ENCODE measurements around the gene THADA.
"Not testable (repeated sequence)": the region's sequence is repeated elsewhere in the genome, so short reads cannot be mapped to it uniquely, and the experiment has no call there.

THADA gene

DNA sequence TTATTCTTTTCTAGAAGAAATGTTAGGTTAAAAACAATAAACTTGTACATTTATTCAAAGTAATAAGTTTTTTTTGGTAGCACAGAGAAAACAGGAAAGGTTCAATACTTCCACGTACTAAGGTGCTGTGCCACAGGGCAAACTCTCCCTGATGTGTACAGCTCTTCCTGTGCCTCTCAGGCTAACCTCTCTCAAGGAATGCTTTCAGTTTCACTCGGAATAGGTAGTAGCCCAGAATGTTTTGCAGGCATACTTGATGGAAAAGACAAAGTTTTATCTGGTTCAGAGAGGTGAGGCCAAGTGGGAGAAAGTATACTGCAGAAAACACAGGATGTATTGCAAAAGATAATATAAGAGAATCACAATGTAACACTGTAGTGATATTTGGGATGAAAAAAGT, 198.4 kb downstream of the THADA start:
- FAIRE-seq, result no peak
- DNase-seq (ENCODE audit: insufficient read length, low spot score), result no peak

DNA sequence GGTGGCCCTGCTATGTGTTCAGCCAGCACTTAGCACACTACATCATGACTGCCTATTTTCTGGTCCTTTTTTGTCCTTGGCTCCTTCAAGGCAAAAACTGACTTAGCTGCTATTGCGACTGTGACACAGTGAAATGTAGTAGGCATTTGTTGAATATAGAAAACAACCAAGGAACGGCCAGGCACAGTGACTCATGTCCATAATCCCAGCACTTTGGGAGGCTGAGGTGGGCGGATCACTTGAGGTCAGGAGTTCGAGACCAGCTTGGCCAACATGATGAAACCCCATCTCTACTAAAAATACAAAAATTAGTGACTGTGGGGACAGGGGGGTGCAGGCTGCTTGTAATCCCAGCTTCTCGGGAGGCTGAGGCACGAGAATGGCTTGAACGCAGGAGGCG, 199.5 kb downstream of the THADA start:
- FAIRE-seq; DNase-seq (ENCODE audit: insufficient read length, low spot score): not testable (repeated sequence)

DNA sequence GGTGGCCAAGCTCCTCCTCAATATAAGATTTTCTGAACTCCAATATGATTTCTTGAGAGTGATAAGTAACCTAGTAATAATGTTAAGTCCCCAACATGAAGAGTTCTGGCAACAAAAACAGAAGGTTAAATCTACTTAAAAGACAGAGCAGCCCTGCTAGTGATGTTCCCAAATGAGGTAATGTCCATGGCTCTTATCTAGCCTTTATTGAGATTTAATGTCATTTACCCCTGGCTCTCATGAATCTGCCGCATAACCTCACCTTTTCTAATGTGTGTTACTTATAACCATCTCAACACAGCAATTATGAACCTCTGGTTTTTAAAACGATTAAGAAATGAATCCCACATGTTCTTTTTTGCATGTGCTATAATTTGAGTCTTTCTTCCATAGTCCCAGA, 201.9 kb downstream of the THADA start:
- no peak for FAIRE-seq
- no peak for DNase-seq (ENCODE audit: insufficient read length, low spot score)

DNA sequence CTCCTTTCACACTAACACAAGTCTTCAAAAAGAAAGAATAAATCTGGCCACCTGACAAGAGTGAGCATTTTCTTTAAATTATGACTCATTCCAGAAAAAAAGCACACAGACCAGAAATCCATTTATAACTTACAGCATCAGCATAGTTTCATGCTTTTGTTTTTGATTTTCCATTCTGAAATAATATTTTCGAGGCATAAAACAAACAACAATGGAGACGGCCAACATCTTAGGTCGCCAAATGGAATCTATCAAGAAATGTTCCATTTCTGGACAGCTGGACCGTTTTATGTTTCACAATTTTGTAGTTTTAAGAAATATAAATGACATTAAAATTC, 204.0 kb downstream of the THADA start:
- no peak for FAIRE-seq
- DNase-seq (ENCODE audit: insufficient read length, low spot score), result no peak

DNA sequence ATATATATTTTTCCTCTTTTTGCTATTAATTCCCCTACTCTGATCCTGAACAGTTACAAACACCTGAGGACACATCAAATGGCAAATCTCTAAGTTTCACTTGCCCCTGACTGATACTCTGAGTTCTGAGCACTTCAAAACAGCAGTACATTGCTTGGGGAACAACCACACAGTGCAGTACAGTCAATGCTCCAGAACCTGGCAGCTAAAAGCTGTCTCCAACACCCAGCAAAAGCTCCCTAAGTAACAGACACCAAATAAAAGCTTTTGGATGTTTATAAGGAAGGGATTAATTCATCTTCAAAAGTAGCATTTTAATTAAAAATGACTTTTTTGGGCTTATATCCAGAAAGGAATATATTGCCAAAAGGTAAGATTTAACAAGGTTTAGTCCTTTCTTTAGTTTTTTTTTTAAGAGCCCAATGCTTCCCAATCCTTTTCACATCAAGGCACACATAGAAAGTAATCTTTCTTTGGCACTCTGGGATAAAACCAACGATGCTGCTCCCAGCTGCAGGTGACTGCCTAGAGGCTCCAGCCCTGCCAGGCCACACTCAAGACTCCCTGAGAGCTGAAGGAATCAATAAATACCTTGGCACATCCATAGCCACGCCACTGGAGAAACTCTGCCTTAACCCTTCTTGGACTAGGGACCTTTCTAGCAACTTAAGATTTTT, 204.5 kb downstream of the THADA start:
- FAIRE-seq (no peak), DNase-seq (ENCODE audit: insufficient read length, low spot score) (no peak)

DNA sequence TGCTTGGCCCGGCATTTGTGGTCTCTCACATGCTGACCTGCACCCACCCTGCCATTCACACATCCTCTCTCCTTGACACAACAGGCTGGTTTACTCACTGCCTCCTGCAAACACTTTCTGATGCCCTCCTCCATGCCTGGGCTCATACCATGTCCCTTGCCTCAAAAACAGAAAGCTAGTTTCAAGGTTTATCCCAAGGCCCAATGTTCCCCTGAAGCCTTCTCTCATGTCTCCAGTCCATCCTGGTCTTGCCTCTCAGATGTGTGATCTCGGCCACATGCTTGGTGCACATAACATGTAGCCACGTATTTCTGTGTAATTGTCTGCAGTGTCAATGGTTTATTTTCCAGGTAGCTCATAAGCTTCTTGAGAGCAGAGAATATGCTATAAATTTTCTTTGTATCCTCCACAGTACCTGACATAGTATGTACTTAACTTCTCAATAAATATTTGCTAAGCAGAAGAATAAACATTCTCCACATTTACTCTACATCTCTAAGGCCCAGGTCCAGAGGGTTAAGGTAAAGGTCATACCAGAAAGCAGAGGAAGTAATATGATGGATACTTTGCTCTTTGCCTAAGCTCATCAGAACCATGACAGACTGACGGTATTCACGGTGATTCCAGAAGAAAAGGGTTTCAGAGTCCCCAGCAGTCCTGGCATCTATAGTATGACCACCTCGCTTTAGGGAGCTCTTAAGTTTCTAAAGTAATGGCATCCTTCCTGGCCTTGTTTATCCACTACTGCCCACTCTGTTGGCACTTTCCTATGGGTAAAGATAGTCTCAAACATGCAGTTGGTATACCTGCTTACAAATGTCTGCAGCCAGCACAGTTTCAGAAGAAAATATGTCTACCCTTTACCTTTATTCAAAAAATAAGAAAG, 206.0 kb downstream of the THADA start:
- DNase-seq (ENCODE audit: insufficient read length, low spot score), result no peak
- FAIRE-seq, result no peak

DNA sequence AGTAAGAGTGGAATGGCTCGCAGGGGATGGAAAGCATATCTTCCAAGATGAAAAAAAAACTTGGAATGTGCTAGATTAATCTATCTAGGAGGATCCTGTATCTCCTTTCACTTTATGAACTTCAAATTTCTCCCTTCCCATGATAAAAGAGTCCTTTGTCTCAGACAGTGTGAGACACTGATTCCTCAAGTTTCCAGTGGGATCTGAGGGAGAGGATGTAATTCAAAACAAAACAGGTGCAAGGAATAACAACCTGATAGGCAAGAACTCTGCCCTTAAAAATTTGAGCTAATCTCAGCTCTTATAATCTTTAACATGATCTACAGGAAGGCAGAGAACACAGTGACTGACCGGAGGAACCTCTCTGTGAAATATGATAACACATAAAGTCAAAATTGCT, 207.5 kb downstream of the THADA start:
- FAIRE-seq (no peak), DNase-seq (ENCODE audit: insufficient read length, low spot score) (no peak)

DNA sequence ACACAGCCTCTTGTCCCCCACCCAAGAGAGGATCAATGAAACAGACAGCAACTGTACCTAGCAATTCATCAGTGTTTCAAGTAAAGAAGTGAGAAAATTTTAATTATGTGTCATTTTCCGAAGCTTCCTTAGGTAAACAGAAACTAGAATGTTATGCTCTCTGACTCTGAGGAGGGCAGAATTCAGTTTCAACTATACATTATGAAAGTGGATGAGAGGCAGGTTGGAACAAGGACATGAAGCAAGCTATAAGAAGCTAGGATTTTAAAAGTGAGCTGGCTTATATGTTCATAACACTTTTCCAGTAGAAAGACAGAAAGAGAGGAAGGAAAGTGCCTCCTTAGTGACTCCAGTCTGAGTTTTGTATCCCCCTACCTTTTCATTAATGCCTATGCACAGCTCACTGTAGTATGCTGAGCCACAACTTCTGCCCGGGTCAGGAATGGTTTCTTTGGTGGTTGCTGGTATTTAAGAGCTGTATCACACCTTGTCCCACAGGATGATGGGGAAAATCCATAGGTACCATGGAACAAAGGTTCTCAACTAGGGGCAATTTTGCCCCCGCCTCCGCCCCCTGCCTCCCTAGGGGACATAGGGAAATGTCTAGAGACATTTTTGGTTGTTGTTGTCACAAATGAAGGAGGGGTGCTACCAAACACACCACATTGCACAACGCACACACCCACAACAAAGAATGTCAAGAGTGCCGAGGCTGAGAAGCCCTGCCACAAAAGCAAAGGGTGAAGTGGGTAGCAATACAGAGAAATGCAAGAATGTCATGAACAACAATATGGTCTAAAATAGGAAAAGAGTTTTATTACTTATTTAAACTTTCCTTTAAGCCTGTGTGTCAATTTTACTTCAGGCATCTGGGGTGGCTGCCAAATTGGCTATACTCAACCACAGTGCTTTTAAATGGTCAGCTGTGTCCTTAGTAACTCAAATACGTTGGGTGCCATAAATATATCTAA, 208.5 kb downstream of the THADA start:
- DNase-seq (ENCODE audit: insufficient read length, low spot score) (peak; percentile 33), FAIRE-seq (peak; percentile 99)

DNA sequence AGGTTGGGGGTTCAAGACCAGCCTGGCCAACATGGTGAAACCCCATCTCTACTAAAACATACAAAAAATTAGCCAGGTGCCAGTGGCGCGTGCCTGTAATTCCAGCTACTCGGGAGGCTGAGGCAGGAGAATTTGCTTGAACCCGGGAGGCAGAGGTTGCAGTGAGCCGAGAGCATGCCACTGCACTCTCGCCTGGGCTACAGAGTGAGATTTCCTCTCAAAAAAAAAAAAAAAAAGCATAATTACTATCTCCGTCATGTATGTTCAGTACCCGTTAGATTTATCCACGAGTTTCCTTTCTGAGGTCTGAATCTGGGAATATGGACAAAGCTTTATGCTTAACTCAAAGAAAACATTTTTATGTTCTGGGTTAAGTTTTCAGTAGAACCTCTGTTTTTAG, 209.2 kb downstream of the THADA start:
- FAIRE-seq; DNase-seq (ENCODE audit: insufficient read length, low spot score): not testable (repeated sequence)

DNA sequence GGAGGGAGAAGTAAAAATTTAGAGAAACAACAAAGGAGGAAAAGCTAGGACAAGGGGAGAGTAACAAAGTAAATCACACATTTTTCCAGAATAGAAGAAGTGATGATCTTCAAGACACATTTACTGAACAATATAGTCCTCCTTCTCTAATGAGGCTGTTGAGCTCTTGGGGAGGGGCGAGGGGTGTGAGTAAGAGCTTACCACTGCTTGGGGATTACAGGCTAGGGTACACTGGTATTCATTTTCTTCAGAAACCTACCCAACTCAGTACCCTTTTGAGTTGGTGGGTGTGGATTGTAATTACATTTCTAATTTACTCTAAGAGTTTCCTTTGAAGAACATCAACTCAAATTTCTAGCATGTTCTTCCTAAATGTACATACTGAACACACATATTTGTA, 211.7 kb downstream of the THADA start:
- FAIRE-seq (peak; percentile 83), DNase-seq (ENCODE audit: insufficient read length, low spot score) (no peak)

DNA sequence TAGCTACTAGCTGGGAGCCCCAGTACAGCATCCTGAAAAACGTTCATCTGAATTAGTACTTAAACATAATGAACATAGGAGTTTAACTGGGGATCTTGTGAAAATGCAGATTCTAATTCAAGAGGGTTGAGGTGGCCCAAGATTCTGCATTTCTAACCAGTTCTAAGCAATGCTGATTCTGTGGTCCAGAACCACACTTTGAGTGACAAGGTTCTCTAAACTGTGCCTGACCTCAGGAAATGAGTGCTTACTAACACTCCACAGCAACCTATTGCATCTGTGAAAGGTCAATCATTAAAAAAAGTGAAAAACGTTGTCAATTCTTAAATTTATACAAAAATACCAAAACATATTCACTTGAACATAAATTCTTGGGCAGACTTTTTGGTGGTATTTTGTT, 212.3 kb downstream of the THADA start:
- DNase-seq (ENCODE audit: insufficient read length, low spot score), result no peak
- FAIRE-seq, result peak; percentile 68

DNA sequence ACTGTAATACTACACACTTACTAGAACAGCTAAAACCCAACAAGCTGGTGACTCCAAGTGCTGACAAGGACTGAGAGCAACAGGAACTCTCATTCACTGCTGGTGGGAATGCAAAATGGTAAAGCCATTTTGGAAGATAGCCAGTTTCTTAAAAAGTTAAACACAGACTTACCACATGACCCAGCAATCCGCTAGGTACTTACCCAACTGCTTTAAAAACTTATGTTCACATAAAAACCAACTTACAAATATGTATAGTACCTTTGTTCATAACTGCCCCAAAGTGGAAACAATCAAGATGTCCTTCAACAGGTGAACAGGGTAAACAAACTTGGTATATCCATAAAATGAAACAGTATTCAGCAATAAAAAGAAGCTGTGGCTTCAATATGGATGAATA, 216.3 kb downstream of the THADA start:
- FAIRE-seq (no peak), DNase-seq (ENCODE audit: insufficient read length, low spot score) (no peak)

DNA sequence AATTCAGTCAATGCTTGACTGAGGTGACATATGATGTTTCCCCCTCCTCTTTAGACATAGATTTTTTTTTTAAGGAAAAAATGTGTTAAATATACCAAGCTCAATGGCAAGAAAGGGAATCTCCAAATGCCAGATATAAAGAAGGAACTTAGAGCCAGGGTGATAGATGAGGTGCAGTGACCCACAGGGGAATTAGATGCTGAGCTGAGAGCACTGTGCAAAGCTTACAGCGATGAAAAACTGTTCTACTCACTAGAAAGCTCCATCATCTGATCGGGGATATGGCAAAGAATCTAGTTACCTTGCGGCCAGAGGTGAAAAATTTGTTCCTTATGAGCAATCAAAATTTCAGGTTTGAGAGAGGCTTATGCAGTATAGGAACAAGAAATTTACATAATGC, 218.5 kb downstream of the THADA start:
- FAIRE-seq (peak; percentile 4), DNase-seq (ENCODE audit: insufficient read length, low spot score) (no peak)

DNA sequence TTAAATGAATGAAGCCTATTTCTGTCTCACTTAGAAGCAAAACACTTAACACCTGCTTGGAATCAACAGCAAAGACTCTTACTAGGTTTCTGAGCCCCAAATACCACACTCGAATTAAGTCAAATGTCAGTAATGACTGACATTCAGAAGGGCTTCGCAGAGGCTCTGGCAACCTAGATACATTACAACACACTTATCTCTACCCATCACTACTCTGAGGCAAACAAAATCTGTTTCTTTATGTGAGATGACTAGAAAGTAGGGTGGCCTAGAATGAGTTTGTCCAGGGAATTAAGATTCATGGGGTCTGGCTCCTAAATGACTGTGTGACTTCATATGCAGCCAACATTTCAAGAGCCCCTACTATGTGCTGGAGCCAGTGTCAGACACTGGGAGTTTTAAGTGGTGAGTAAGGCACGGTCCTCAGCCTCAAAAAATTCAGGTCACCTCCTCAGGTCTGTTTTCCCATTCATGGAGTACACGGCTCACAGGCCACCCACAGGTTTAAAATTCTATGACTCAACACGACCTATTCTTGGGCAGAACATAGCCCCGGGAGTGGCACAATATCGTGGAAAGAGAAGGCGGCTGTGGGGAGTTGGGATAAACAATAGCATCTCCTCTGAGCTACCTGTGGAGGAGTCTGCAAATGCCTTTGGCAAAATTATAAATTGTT, 219.2 kb downstream of the THADA start:
- DNase-seq (ENCODE audit: insufficient read length, low spot score) (no peak), FAIRE-seq (no peak)

DNA sequence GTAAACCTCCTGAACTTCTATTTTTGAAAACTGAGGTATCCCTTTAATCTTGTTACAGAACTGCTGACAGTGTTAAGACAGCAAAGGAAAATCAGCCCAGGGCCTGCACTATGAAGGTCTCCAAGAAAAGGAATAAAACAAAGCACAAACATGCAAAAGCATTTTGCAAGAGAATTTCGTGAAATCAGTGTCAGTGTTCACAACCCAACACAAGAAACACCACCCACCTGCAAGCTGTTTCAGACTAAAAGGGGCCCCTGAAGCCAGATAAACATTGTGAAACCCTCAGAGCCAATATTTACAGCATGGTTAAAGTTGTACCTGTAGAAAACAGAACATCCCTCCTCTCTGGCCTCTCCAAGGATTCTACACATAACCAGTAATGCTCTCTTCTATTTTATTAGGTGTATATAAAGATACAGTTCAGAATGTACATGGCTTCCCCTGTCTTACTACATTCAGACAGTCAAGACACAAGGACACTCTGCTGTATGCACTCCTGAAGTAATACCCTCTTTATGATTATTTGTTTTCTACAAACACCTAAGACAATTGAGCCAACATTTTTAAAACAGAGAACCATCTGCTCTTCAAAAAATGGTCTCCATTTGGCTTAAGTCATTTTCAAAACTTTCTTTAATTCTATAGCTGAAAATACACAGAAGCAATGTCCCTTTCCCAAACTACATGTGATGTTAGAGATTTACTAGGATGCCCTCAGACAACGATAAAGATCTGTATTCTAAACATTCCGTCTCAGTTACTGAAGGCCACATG, 219.9 kb downstream of the THADA start:
- no peak for DNase-seq (ENCODE audit: insufficient read length, low spot score)
- FAIRE-seq, result peak; percentile 62

DNA sequence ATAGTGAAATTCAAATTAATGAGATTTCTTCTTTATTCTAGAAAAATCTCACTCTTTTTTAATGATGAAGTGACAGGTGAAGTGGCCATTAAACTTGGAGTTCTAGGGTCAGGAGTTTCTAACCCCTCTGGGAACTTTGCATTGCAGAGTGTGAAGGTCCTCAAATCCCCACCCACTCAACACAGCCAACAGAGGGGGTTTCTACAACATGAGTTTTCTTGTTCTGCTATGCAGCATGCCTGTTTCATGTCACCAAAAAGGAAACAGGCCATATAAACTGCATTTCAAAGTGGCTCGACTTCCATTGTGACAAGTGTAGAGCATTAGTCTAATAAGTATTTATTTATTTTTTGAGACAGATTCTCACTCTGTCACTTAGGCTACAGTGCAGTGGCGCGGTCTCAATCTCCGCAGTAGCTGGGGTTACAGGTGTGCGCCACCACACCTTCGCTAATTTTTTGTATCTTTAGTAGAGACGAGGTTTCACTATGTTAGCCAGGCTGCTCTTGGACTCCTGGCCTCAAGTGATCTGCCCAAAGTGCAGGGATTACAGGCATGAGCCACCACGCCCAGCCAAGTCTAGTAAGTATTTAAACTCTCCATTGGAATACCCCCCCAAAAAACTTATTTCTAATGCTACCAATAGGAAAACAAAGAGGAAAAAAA, 223.3 kb downstream of the THADA start:
- FAIRE-seq (no peak), DNase-seq (ENCODE audit: insufficient read length, low spot score) (no peak)

DNA sequence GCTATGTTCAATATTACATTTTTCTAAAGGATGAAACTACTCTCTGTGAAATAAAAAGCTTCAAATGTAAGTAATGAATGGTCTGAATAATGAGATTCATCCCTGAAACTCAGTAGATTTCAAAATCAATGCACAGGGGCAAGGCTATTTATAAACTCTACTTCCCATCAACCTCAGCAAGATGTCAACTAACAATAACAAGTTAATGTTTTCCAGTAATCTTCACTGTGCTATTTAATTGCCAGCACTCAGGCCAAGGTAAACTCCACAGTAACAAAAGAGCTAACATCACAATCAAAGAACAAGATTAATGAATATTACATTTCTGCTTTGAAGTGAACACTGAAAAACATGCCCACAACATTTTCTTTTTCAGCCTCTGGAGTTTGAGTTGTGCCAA, 225.1 kb downstream of the THADA start:
- no peak for DNase-seq (ENCODE audit: insufficient read length, low spot score)
- FAIRE-seq, result no peak

DNA sequence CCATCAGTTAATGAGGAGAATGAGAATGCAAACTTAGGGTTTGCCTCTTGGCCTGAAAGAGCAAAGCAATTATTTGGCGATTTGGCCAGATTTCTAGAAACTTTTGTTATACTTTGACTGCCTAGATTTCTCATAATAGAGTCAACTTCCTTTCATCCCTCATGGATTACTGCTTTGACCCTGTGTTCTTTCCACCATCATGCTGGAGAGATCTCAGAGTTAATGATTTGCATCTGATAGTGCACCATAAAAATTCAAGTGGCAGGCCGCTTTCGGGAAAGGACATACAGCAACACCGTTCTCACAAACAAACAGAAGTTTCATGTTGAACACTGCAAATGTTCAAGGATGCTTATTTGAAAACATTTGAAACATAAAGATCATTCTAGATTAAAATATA, 225.7 kb downstream of the THADA start:
- FAIRE-seq (no peak), DNase-seq (ENCODE audit: insufficient read length, low spot score) (no peak)
